HG02981 (cell line): ENCODE results near the gene ILF3.

Experiments used
- ATAC-seq: cut with Tn5 transposase; IDR thresholded peaks from one replicate; pipeline ENCODE4 v1.9.1; 2021; ENCODE audit warnings: mild to moderate bottlenecking, moderate library complexity; ENCODE audit not compliant: unreplicated experiment

The ILF3 gene

GRCh38 chr19:10653732-10654609 lies at the start of gene ILF3:
ILF3 (plus strand) TSS chr19:10654346; CDS start chr19:10670606, 16,260 bp downstream.
- ATAC-seq = peak; percentile 67

- ATAC-seq = peak; percentile 31
These were observed 49.6 kb upstream of the ILF3 start for GRCh38 chr19:10604460-10604980.

GRCh38 chr19:10611907-10612306 lies 42.2 kb upstream of the ILF3 start:
- no peak for ATAC-seq

GRCh38 chr19:10612499-10613119 lies 41.5 kb upstream of the ILF3 start:
- no peak for ATAC-seq

- ATAC-seq = no peak
These were observed 38.6 kb upstream of the ILF3 start for GRCh38 chr19:10615429-10616023.

GRCh38 chr19:10617409-10618121 lies 36.6 kb upstream of the ILF3 start:
- ATAC-seq = no peak

GRCh38 chr19:10618846-10619245 lies 35.3 kb upstream of the ILF3 start:
- ATAC-seq = no peak

GRCh38 chr19:10620786-10621185 lies 33.4 kb upstream of the ILF3 start:
- ATAC-seq = no peak

- ATAC-seq = no peak
These were observed 32.2 kb upstream of the ILF3 start for GRCh38 chr19:10621966-10622365.

GRCh38 chr19:10624585-10624984 lies 29.6 kb upstream of the ILF3 start:
- ATAC-seq = no peak

- no peak for ATAC-seq
These were observed 29.0 kb upstream of the ILF3 start, which contains the start of gene SLC44A2 for GRCh38 chr19:10625003-10625761. SLC44A2 (plus strand) TSS chr19:10625553; CDS start chr19:10625634, 81 bp downstream.

GRCh38 chr19:10625762-10626138 lies 28.4 kb upstream of the ILF3 start:
- no peak for ATAC-seq

GRCh38 chr19:10631874-10632273 lies 22.3 kb upstream of the ILF3 start:
- ATAC-seq = no peak

- no peak for ATAC-seq
These were observed 19.7 kb upstream of the ILF3 start for GRCh38 chr19:10634430-10634829.

- no peak for ATAC-seq
These were observed 19.2 kb upstream of the ILF3 start for GRCh38 chr19:10634963-10635362.

GRCh38 chr19:10636304-10636972 lies 17.7 kb upstream of the ILF3 start:
- ATAC-seq = no peak

GRCh38 chr19:10637894-10638293 lies 16.3 kb upstream of the ILF3 start:
- ATAC-seq = no peak

- ATAC-seq = no peak
These were observed 14.3 kb upstream of the ILF3 start for GRCh38 chr19:10639836-10640235.

GRCh38 chr19:10640361-10640760 lies 13.8 kb upstream of the ILF3 start:
- ATAC-seq = no peak

GRCh38 chr19:10641248-10641647 lies 12.9 kb upstream of the ILF3 start:
- no peak for ATAC-seq
